Neural cell (in vitro differentiated cells): ENCODE results near the gene PBX1. TPM values are rescaled to one million over a fixed set of nuclear protein-coding genes. Genes with fewer than 3 reads are reported as not detected.

Experiments
- H2AFZ ChIP-seq: fragments of 200-600, 300-800 bp; sonication (generic), shearing (Covaris generic); 2 replicates; pipeline ENCODE4 v1.6.0; 2014; ENCODE audit warnings: low read depth, mild to moderate bottlenecking, antibody characterized with exemption, low read length, moderate library complexity
- H3F3A ChIP-seq: fragments of 200-600 bp; shearing (Covaris generic); 2 replicates; pipeline ENCODE4 v1.6.1; 2016; ENCODE audit warnings: mild to moderate bottlenecking, moderate library complexity, mixed read lengths, antibody characterized with exemption, low read length; ENCODE audit not compliant: insufficient read depth, poor library complexity, severe bottlenecking
- H3K27ac ChIP-seq: fragments of 200-600, 300-800 bp; sonication (generic), shearing (Covaris generic); 2 replicates; pipeline ENCODE4 v1.5.1; 2014; ENCODE audit warnings: mild to moderate bottlenecking, low read length, moderate library complexity
- H3K27me3 ChIP-seq: fragments of 300-800, 200-600 bp; sonication (generic), shearing (Covaris generic); 2 replicates; pipeline ENCODE4 v1.6.0; 2014; ENCODE audit warnings: mild to moderate bottlenecking, low read depth, low read length, moderate library complexity; ENCODE audit not compliant: insufficient read depth
- H3K36me3 ChIP-seq: fragments of 300-800, 200-600 bp; sonication (generic), shearing (Covaris generic); 2 replicates; pipeline ENCODE4 v1.5.1; 2014; ENCODE audit warnings: mild to moderate bottlenecking, antibody characterized with exemption, low read length, moderate library complexity; ENCODE audit not compliant: insufficient read depth
- H3K4me2 ChIP-seq: fragments of 300-800, 200-600 bp; sonication (generic), shearing (Covaris generic); 2 replicates; pipeline ENCODE4 v1.6.0; 2014; ENCODE audit warnings: mild to moderate bottlenecking, low read length
- H3K4me3 ChIP-seq: fragments of 300-800, 200-600 bp; sonication (generic), shearing (Covaris generic); 2 replicates; pipeline ENCODE4 v1.5.1; 2014; ENCODE audit warnings: mild to moderate bottlenecking, low read length, moderate library complexity
- H3K79me2 ChIP-seq: fragments of 200-600 bp; shearing (Covaris generic); replicated peaks from 2 replicates; pipeline ENCODE4 v1.6.0; 2014; ENCODE audit warnings: mild to moderate bottlenecking, low read length, moderate library complexity; ENCODE audit not compliant: insufficient read depth
- H3K9ac ChIP-seq: fragments of 300-800, 200-600 bp; sonication (generic), shearing (Covaris generic); 2 replicates; pipeline ENCODE4 v1.6.1; 2016; ENCODE audit warnings: mild to moderate bottlenecking, low read length, mixed read lengths
- H3K9me2 ChIP-seq: fragments of 200-600 bp; shearing (Covaris generic); 2 replicates; pipeline ENCODE4 v1.6.1; 2016; ENCODE audit warnings: mild to moderate bottlenecking, low read length, mixed read lengths; ENCODE audit not compliant: insufficient read depth
- H3K9me3 ChIP-seq: fragments of 200-600, 300-800 bp; sonication (generic), shearing (Covaris generic); 2 replicates; pipeline ENCODE4 v1.6.1; 2016; ENCODE audit warnings: mild to moderate bottlenecking, mixed run types, low read length, moderate library complexity, mixed read lengths
- H4K20me1 ChIP-seq: fragments of 200-600 bp; shearing (Covaris generic); 2 replicates; pipeline ENCODE4 v1.6.1; 2016; ENCODE audit warnings: mild to moderate bottlenecking, mixed run types; ENCODE audit not compliant: insufficient read depth
- CTCF ChIP-seq: fragments of 450-650 bp; IDR thresholded peaks from 2 replicates; pipeline ENCODE4 v1.5.1; 2014; ENCODE audit warnings: antibody characterized with exemption, mild to moderate bottlenecking, moderate library complexity; ENCODE audit not compliant: poor library complexity, severe bottlenecking
- EP300 ChIP-seq: fragments of 450-650 bp; conservative IDR thresholded peaks from 2 replicates; pipeline ENCODE4 v1.6.1; 2014; ENCODE audit warnings: antibody characterized with exemption, mild to moderate bottlenecking, moderate library complexity; ENCODE audit not compliant: poor library complexity, severe bottlenecking
- EZH2 ChIP-seq: fragments of 200-600, 300-800 bp; shearing (Covaris generic), sonication (generic); IDR thresholded peaks from 2 replicates; pipeline ENCODE4 v1.6.1; 2014; ENCODE audit warnings: antibody characterized with exemption, low read length, borderline replicate concordance, mild to moderate bottlenecking; ENCODE audit not compliant: insufficient read depth, poor library complexity, severe bottlenecking
- MXI1 ChIP-seq: fragments of 450-650 bp; conservative IDR thresholded peaks from 2 replicates; pipeline ENCODE4 v1.6.1; 2014; ENCODE audit warnings: antibody characterized with exemption, mild to moderate bottlenecking; ENCODE audit not compliant: poor library complexity, severe bottlenecking
- POLR2AphosphoS5 ChIP-seq: IDR thresholded peaks from 2 replicates; pipeline ENCODE4 v1.6.1; 2012
- RAD21 ChIP-seq: fragments of 450-650 bp; conservative IDR thresholded peaks from 2 replicates; pipeline ENCODE4 v1.6.1; 2014; ENCODE audit warnings: antibody characterized with exemption, mild to moderate bottlenecking, moderate library complexity
- REST ChIP-seq: IDR thresholded peaks from 2 replicates; pipeline ENCODE4 v1.6.1; 2012; ENCODE audit warnings: borderline replicate concordance
- SMC3 ChIP-seq: fragments of 450-650 bp; conservative IDR thresholded peaks from 2 replicates; pipeline ENCODE4 v1.6.1; 2014; ENCODE audit warnings: antibody characterized with exemption, mild to moderate bottlenecking, moderate library complexity; ENCODE audit not compliant: poor library complexity
- TAF1 ChIP-seq: IDR thresholded peaks from 2 replicates; pipeline ENCODE4 v1.6.1; 2012; ENCODE audit warnings: low read depth
- polyA plus RNA-seq: library from polyadenylated mRNA; depleted of rRNA; stranded (reverse); fragments of >200 nt; gene quantifications from 2 replicates; pipeline ENCODE4 v1.2.3, GENCODE V29; 2014

PBX1 gene
- polyA plus RNA-seq, 1 donor from 2014 or later: 42.4 TPM

GRCh38 chr1:164635059-164635802 lies 76.2 kb downstream of the PBX1 start:
- H2AFZ ChIP-seq: no peak overlapping the region
- H3K9me2 ChIP-seq: no peaks in the 10 kb centered on the region
- no peaks in the 10 kb centered on the region for H3K27me3 ChIP-seq
- no peaks in the 10 kb centered on the region for H3K36me3 ChIP-seq
- peak overlapping the region; percentile 83 for H3K27ac ChIP-seq
- H4K20me1 ChIP-seq: no peaks in the 10 kb centered on the region
- peak; percentile 13 for TF ChIP-seq MXI1
- peak; percentile 8 for TF ChIP-seq POLR2AphosphoS5
- no peak for TF ChIP-seq CTCF
- TF ChIP-seq REST: no peak
- TF ChIP-seq TAF1: no peak
- no peaks in the 10 kb centered on the region for H3K9me3 ChIP-seq
- peaks cover 84% of the 10 kb centered on the region for H3K79me2 ChIP-seq
- peak overlapping the region; percentile 33 for H3K4me2 ChIP-seq
- peaks cover 10% of the 10 kb centered on the region for H3F3A ChIP-seq
- H3K4me3 ChIP-seq: peak overlapping the region; percentile 48
- H3K9ac ChIP-seq: peak overlapping the region; percentile 52

GRCh38 chr1:164635803-164636731 lies 77.1 kb downstream of the PBX1 start:
- Histone ChIP-seq H4K20me1 (no peaks in the 10 kb centered on the region), H3K9ac (peak overlapping the region; percentile 52), H3K9me2 (no peaks in the 10 kb centered on the region), H3K9me3 (no peaks in the 10 kb centered on the region), H2AFZ (no peak overlapping the region), H3K27ac (peak overlapping the region; percentile 83), H3K4me2 (peak overlapping the region; percentile 33), H3F3A (peaks cover 10% of the 10 kb centered on the region), H3K36me3 (no peaks in the 10 kb centered on the region), H3K4me3 (peak overlapping the region; percentile 48), H3K79me2 (peaks cover 88% of the 10 kb centered on the region), H3K27me3 (no peaks in the 10 kb centered on the region)
- no peak for TF ChIP-seq RAD21
- TF ChIP-seq REST: no peak
- no peak for TF ChIP-seq CTCF
- no peak for TF ChIP-seq MXI1
- no peak for TF ChIP-seq POLR2AphosphoS5
- TF ChIP-seq TAF1: no peak
- no peak for TF ChIP-seq EZH2
- TF ChIP-seq SMC3: no peak
- no peak for TF ChIP-seq EP300
